ENCODE data around the gene TAF1. TPM values are rescaled to one million over a fixed set of nuclear protein-coding genes. Genes with fewer than 3 reads are reported as not detected.

The TAF1 gene
- total RNA-seq, 1 donor: 29.8 TPM

DNA sequence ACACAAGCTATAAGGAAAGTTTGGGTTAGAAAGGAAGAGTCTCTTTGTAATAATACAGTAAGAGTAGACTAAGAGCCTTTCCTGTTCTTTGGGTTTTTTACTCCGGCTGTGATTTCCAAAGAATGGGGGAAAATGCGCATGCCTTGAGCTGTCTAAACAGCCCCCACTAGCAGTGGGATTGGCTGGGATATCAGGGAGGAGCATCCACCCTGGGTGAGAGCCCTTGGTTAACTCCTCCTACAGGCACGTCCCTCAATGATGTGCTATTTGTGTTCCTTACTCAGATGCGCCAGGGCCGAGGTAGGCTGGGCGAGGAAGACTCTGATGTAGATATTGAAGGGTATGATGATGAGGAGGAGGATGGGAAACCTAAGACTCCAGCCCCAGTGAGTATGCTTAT is 92.7 kb downstream of the TAF1 start:
- DNase-seq (ENCODE audit: low read depth): no peak
- TF ChIP-seq, protein P1, sequence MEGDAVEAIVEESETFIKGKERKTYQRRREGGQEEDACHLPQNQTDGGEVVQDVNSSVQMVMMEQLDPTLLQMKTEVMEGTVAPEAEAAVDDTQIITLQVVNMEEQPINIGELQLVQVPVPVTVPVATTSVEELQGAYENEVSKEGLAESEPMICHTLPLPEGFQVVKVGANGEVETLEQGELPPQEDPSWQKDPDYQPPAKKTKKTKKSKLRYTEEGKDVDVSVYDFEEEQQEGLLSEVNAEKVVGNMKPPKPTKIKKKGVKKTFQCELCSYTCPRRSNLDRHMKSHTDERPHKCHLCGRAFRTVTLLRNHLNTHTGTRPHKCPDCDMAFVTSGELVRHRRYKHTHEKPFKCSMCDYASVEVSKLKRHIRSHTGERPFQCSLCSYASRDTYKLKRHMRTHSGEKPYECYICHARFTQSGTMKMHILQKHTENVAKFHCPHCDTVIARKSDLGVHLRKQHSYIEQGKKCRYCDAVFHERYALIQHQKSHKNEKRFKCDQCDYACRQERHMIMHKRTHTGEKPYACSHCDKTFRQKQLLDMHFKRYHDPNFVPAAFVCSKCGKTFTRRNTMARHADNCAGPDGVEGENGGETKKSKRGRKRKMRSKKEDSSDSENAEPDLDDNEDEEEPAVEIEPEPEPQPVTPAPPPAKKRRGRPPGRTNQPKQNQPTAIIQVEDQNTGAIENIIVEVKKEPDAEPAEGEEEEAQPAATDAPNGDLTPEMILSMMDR (IDR thresholded peaks at IDR 0.05; ENCODE audit: insufficient read depth, low read length): no peak
- no peak overlapping the region for H3K4me3 ChIP-seq (ENCODE audit: low read depth, low read length)

- DNase-seq (ENCODE audit: low read depth): no peak
- no peak overlapping the region for H3K4me3 ChIP-seq (ENCODE audit: low read depth, low read length)
- TF ChIP-seq, protein P1 (IDR thresholded peaks at IDR 0.05; ENCODE audit: insufficient read depth, low read length): no peak
Observed at GRCh38 chrX:71464968-71465367, 98.8 kb downstream of the TAF1 start.

GRCh38 chrX:71466979-71467523 is 100.9 kb downstream of the TAF1 start:
- no peak for DNase-seq (ENCODE audit: low read depth)
- no peak overlapping the region for H3K4me3 ChIP-seq (ENCODE audit: low read depth, low read length)
- TF ChIP-seq, protein P1 (IDR thresholded peaks at IDR 0.05; ENCODE audit: insufficient read depth, low read length): no peak

DNA sequence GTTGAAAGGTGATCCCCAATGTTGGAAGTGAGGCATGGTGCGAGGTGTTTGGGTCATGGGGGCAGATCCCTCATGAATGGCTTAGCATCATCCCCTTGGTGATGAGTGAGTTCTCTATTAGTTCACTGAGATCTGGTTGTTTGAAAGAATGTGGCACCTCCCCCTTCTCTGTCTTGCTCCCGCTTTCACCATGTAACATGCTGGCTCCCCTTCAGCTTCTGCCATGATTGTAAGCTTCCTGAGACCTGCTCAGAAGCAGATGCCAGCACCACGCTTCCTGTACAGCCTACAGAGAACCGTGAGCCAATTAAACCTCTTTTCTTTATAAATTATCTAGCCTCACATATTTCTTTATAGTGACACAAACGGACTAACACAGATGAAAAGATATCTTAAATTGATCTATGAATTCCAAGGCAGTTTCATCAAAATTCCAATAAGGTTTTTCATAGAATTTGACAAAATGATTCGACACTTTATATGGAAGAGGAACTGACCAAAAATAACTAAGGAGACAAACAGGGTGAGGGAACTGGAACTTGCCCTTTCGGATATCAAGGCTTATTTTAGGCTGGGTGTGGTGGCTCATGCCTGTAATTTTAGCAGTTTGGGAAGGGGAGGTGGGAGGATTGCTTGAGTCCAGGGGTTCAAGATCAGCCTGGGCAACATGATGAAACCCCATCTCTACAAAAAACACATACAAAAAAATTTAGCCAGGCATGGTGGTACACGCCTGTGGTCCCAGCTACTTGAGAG is 109.8 kb downstream of the TAF1 start:
- H3K4me3 ChIP-seq (ENCODE audit: low read depth, low read length): no peak overlapping the region
- no peak for DNase-seq (ENCODE audit: low read depth)
- TF ChIP-seq, protein P1 (IDR thresholded peaks at IDR 0.05; ENCODE audit: insufficient read depth, low read length): no peak

GRCh38 chrX:71482228-71482958 is 116.2 kb downstream of the TAF1 start:
- TF ChIP-seq, protein P1 (IDR thresholded peaks at IDR 0.05; ENCODE audit: insufficient read depth, low read length): no peak
- H3K4me3 ChIP-seq (ENCODE audit: low read depth, low read length): no peak overlapping the region
- no peak for DNase-seq (ENCODE audit: low read depth)

DNA sequence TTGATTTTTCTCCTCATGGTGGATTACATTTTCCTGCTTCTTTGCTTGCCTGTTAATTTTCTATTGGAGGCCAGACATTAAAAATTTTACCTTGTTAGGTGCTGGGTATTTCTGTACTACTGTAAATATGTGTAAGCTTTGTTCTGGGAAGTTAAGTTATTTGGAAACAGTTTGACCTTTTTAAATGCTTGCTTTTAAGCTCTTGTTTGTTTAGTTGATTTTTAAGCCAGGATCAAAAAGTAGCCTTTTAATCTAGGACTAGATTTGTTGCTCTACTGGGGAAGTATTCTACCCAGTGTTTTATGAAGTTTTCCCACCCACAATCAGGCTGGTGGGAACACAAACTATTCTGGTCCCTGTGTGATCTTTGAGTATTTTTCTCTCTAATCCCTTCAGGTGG is 121.7 kb downstream of the TAF1 start:
- TF ChIP-seq, protein P1 (IDR thresholded peaks at IDR 0.05; ENCODE audit: insufficient read depth, low read length): no peak
- H3K4me3 ChIP-seq (ENCODE audit: low read depth, low read length): no peak overlapping the region
- DNase-seq (ENCODE audit: low read depth): no peak

Measured in fibroblast of the aortic adventitia (primary cell).